Parathyroid adenoma (tissue), 2 donors: Measurements from ENCODE around the gene ITIH1.

ENCODE experiments used
- H2AFZ ChIP-seq: fragments of 300-600 bp; sonication (generic); one replicate; pipeline ENCODE4 v1.7.0; 2017; ENCODE audit warnings: antibody characterized with exemption, mild to moderate bottlenecking
- H3K27ac ChIP-seq: fragments of 300-600 bp; sonication (generic); one replicate; pipeline ENCODE4 v1.7.0; 2017
- H3K27me3 ChIP-seq: fragments of 300-600 bp; sonication (generic); one replicate; pipeline ENCODE4 v1.7.0; 2017; ENCODE audit warnings: low read length; ENCODE audit not compliant: control insufficient read depth, insufficient read depth
- H3K36me3 ChIP-seq: fragments of 300-600 bp; sonication (generic); one replicate; pipeline ENCODE4 v1.7.0; 2017; ENCODE audit warnings: low read length; ENCODE audit not compliant: control insufficient read depth, insufficient read depth
- H3K4me1 ChIP-seq: fragments of 300-600 bp; sonication (generic); one replicate; pipeline ENCODE4 v1.7.0; 2017; ENCODE audit warnings: control low read depth
- H3K4me2 ChIP-seq: fragments of 300-600 bp; sonication (generic); one replicate; pipeline ENCODE4 v1.7.0; 2017; ENCODE audit warnings: low read length
- H3K4me3 ChIP-seq: fragments of 300-600 bp; sonication (generic); one replicate; pipeline ENCODE4 v1.7.0; 2017; ENCODE audit warnings: low read depth, low read length
- H3K79me2 ChIP-seq: fragments of 300-600 bp; sonication (generic); one replicate; pipeline ENCODE4 v1.7.0; 2017; ENCODE audit warnings: control low read depth
- H3K9ac ChIP-seq: fragments of 300-600 bp; sonication (generic); one replicate; pipeline ENCODE4 v1.7.0; 2017; ENCODE audit warnings: mild to moderate bottlenecking
- H3K9me3 ChIP-seq: fragments of 300-600 bp; sonication (generic); one replicate; pipeline ENCODE4 v1.7.0; 2017; ENCODE audit warnings: low read length; ENCODE audit not compliant: control insufficient read depth
- TF ChIP-seq, protein P1 (sequence below): fragments of 300-600 bp; sonication (generic); IDR thresholded peaks from one replicate; pipeline ENCODE4 v1.7.0; 2017; ENCODE audit warnings: antibody characterized with exemption, mild to moderate bottlenecking
- donor health status: primary hyperparathyroidism.

Gene ITIH1

GRCh38 chr3:52787246-52787645, 9.8 kb downstream of the ITIH1 start:
- TF ChIP-seq, protein P1, sequence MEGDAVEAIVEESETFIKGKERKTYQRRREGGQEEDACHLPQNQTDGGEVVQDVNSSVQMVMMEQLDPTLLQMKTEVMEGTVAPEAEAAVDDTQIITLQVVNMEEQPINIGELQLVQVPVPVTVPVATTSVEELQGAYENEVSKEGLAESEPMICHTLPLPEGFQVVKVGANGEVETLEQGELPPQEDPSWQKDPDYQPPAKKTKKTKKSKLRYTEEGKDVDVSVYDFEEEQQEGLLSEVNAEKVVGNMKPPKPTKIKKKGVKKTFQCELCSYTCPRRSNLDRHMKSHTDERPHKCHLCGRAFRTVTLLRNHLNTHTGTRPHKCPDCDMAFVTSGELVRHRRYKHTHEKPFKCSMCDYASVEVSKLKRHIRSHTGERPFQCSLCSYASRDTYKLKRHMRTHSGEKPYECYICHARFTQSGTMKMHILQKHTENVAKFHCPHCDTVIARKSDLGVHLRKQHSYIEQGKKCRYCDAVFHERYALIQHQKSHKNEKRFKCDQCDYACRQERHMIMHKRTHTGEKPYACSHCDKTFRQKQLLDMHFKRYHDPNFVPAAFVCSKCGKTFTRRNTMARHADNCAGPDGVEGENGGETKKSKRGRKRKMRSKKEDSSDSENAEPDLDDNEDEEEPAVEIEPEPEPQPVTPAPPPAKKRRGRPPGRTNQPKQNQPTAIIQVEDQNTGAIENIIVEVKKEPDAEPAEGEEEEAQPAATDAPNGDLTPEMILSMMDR = no peak
- H2AFZ ChIP-seq = no peak overlapping the region
- no peaks in the 10 kb centered on the region for H3K27me3 ChIP-seq
- H3K36me3 ChIP-seq = no peaks in the 10 kb centered on the region
- no peak overlapping the region for H3K4me3 ChIP-seq
- H3K9ac ChIP-seq = no peak overlapping the region
- no peaks in the 10 kb centered on the region for H3K4me1 ChIP-seq
- H3K9me3 ChIP-seq = no peaks in the 10 kb centered on the region
- no peaks in the 10 kb centered on the region for H3K79me2 ChIP-seq
- no peak overlapping the region for H3K27ac ChIP-seq
- no peak overlapping the region for H3K4me2 ChIP-seq

DNA sequence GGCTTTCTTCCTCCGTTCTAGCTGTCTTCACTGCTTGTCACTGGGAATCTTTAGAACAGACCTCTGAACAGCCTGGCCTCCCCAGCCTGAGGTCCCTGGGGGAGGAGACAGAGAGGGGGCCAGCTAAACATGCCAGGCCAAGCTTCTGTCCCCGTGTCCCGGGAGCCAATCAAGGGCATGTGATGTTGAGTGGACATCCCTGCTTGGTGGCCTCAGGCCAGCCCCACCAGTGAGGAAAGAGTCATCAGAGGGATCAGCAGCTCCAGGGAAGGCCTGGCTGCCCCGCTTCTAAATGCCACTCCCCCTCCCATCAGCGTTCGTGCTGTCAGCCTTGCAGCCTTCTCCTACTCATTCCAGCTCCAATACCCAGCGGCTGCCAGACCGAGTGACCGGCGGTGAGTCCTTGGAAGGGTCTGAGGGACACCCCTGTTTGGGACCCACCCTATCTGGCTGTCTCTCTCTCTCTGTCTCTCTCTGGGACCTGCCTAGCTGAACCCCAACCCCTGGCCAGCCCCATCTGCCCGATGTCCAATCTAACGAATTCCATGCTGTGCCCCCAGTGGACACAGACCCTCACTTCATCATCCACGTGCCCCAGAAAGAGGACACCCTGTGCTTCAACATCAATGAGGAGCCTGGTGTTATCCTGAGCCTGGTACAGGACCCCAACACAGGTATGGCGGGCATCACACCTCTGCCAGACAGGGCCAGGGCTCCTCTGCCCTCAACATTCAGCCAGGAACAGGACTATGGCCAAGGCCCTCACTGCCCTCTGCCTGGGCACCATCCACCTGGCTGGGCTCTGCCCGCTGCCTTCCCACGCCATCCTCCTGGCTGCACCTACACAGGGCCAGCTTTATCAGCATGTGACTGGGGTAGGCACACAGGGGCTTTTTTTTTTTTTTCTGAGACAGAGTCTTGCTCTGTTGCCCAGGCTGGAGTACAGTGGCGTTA, 10.6 kb downstream of the ITIH1 start:
- Histone ChIP-seq H3K4me1 (no peaks in the 10 kb centered on the region), H3K4me3 (no peak overlapping the region)
- TF ChIP-seq, protein P1 = no peak

DNA sequence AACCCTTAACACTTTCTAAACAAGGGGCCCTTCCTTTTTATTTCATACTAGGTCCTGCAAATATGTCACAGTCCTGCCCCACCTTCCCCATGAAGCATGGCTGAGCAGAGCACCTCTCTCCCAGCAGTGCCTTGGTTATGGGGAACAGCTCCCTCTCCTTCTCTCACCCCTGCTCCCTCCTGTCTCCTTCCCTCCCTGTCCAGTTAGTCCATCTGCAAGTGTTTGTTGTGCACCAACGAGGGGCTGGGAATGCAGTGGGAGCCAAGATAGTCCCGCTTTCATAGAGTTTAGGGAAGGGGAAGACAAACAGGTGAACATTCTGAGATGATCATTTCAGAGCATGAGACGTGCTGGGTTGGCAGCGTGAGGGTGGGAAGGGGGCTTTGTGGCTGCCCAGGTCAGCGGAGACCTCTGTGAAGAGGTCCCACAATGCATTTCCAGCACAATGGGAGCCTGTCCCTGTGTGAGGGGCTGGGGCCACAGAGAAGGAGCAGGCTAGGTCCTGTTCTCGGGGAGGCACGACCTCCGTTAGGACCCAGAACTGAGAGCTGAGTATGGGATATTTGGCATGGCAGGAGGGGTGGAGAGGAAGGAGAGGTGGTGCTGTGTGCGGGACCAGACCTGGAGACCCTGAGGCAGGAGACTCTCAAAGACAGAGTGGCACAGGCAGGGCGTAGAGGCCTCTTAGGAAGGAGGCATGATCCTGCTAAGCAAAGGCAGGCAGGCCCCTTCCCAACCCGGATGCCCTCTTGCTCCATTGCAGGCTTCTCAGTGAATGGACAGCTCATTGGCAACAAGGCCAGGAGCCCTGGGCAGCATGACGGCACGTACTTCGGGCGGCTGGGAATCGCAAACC, 11.7 kb downstream of the ITIH1 start:
- H3K36me3 ChIP-seq = no peaks in the 10 kb centered on the region
- no peak overlapping the region for H3K4me3 ChIP-seq
- H3K4me1 ChIP-seq = no peaks in the 10 kb centered on the region
- no peak overlapping the region for H3K9ac ChIP-seq
- H3K79me2 ChIP-seq = no peaks in the 10 kb centered on the region
- no peak overlapping the region for H3K4me2 ChIP-seq
- no peak overlapping the region for H2AFZ ChIP-seq
- TF ChIP-seq, protein P1 = no peak
- no peaks in the 10 kb centered on the region for H3K9me3 ChIP-seq
- H3K27ac ChIP-seq = no peak overlapping the region
- H3K27me3 ChIP-seq = no peaks in the 10 kb centered on the region

More for the DNA sequence above, 10.6 kb downstream of the ITIH1 start:
- no peak overlapping the region for H2AFZ ChIP-seq
- H3K79me2 ChIP-seq = no peaks in the 10 kb centered on the region
- H3K4me2 ChIP-seq = no peak overlapping the region
- H3K27ac ChIP-seq = no peak overlapping the region
- H3K9ac ChIP-seq = no peak overlapping the region
- H3K36me3 ChIP-seq = no peaks in the 10 kb centered on the region
- H3K9me3 ChIP-seq = no peaks in the 10 kb centered on the region
- H3K27me3 ChIP-seq = no peaks in the 10 kb centered on the region

- H2AFZ ChIP-seq = no peak overlapping the region
- no peaks in the 10 kb centered on the region for H3K36me3 ChIP-seq
- no peak overlapping the region for H3K4me3 ChIP-seq
- H3K9ac ChIP-seq = no peak overlapping the region
- H3K4me1 ChIP-seq = no peaks in the 10 kb centered on the region
- TF ChIP-seq, protein P1 = no peak
- no peak overlapping the region for H3K27ac ChIP-seq
- H3K27me3 ChIP-seq = no peaks in the 10 kb centered on the region
- no peaks in the 10 kb centered on the region for H3K9me3 ChIP-seq
- H3K79me2 ChIP-seq = no peaks in the 10 kb centered on the region
- no peak overlapping the region for H3K4me2 ChIP-seq
These were observed 12.3 kb downstream of the ITIH1 start for GRCh38 chr3:52789746-52790040.
